ENCODE data around the gene SPINK4. TPM values are rescaled to one million over a fixed set of nuclear protein-coding genes. Genes with fewer than 3 reads are reported as not detected.

Gene SPINK4
- total RNA-seq, 1 experiment from 2014 or later = not detected

DNA sequence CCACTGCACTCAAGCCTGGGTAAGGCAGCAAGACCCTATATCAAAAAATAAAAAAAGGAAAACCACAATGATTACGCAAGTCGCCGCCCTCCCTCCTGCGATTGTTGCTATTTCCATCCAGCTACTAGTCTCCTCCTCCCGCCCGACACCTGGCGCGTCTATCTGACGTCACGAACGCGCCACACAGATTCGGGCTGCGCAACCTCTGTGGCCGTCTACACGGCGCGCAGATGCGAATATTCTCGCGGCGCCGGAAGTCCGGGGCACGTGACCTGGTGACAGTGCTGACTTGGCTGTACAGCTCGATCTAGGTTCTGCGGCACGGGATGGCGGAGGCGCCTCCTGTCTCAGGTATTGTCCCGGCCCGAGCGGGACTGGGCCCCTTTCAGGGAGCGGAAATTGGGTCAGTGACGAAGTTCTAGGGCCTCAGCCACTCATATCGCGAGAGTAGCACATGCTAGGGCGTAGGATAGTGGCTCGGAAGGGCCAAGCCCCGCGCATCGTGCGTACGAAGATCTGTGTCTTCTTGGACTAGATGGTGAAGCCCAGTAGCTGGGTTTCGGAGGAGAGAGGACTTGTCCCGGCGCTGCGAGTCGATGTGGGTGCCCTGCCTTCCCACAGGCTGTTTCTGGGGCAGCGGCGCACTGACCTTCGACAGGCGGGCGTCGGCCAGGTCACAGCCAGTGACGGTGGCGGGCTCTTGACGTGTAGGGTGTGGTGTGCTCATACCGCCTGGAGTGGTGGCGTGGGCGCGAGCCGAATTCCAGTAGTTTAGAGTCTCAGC lies 50.5 kb downstream of the SPINK4 start, which contains the start of gene NFX1:
TSS of gene NFX1 (plus strand) at position 270 of the 784 bp plus-strand sequence. CDS start at position 327, 57 bp downstream.
- CTCF ChIA-PET = interaction anchor here (0.6 to 1.3 kb wide), 3 partner anchors 163 to 490 kb away, joined by 3 to 4 read pairs (median 3); no protein-coding TSS in a partner anchor
- H3K27me3 Mint-ChIP-seq (ENCODE audit: unreplicated experiment) = no peaks in the 10 kb centered on the region

GRCh38 chr9:33291031-33291397 lies 51.0 kb downstream of the SPINK4 start:
- intact Hi-C loops (cut with micrococcal nuclease; ENCODE audit: unreplicated experiment) = loop anchor here (5.0 kb wide), 1 partner anchor 64 kb away; no protein-coding TSS in a partner anchor
- Mint-ChIP-seq H3K4me1 (ENCODE audit: low read depth, unreplicated experiment) (peaks cover 16% of the 10 kb centered on the region), H3K36me3 (ENCODE audit: insufficient read depth, unreplicated experiment) (peaks cover 37% of the 10 kb centered on the region), H3K9me3 (ENCODE audit: low read depth, unreplicated experiment) (no peaks in the 10 kb centered on the region), H3K4me3 (ENCODE audit: low read depth, unreplicated experiment) (peak overlapping the region; percentile 98), H3K27ac (ENCODE audit: unreplicated experiment) (peak overlapping the region; percentile 100), H3K27me3 (ENCODE audit: unreplicated experiment) (no peaks in the 10 kb centered on the region)
- CTCF ChIA-PET = no interaction called here
- no TSS peak for BruUV-seq (replicated peaks)
- TF ChIP-seq CTCF (IDR thresholded peaks at IDR 0.05; ENCODE audit: unreplicated experiment) = no peak
- no peak for DNase-seq

More for the DNA sequence above, 50.5 kb downstream of the SPINK4 start, which contains the start of gene NFX1:
- no peaks in the 10 kb centered on the region for H3K9me3 Mint-ChIP-seq (ENCODE audit: low read depth, unreplicated experiment)
- peaks cover 35% of the 10 kb centered on the region for H3K36me3 Mint-ChIP-seq (ENCODE audit: insufficient read depth, unreplicated experiment)
- H3K4me3 Mint-ChIP-seq (ENCODE audit: low read depth, unreplicated experiment) = peak within 1 kb of the TSS; percentile 98
- intact Hi-C loops (cut with micrococcal nuclease; ENCODE audit: unreplicated experiment) = loop anchor here (5.0 kb wide), 1 partner anchor 63 kb away; no protein-coding TSS in a partner anchor
- DNase-seq = peak; percentile 92
- no peak for TF ChIP-seq CTCF (IDR thresholded peaks at IDR 0.05; ENCODE audit: unreplicated experiment)
- TSS peak; percentile 34 for BruUV-seq (replicated peaks)
- H3K4me1 Mint-ChIP-seq (ENCODE audit: low read depth, unreplicated experiment) = peaks cover 14% of the 10 kb centered on the region
- peak within 1 kb of the TSS; percentile 100 for H3K27ac Mint-ChIP-seq (ENCODE audit: unreplicated experiment)

- peaks cover 25% of the 10 kb centered on the region for H3K4me1 Mint-ChIP-seq (ENCODE audit: low read depth, unreplicated experiment)
- no peak for TF ChIP-seq CTCF (IDR thresholded peaks at IDR 0.05; ENCODE audit: unreplicated experiment)
- intact Hi-C loops (cut with micrococcal nuclease; ENCODE audit: unreplicated experiment) = loop anchor here (5.0 kb wide), 1 partner anchor 65 kb away; no protein-coding TSS in a partner anchor
These were observed 51.9 kb downstream of the SPINK4 start for GRCh38 chr9:33291901-33292300.

DNA sequence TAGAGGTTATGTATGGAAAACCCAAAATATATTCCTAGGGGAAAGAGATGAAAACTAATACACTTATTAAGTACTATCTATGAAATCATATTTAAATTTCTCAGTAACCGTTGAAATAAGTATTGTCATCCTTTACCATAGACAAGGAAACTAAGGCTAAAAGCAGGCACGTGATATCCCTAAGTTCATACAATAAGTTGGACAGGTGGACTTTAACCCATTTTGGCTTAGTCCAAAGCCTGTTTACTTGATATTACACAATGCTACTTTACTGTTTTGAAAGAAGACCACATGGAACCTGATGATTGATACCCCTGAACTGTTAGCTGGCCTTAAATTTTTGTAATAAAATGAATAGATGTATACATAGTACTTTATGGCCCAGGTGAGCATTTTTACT lies 53.8 kb downstream of the SPINK4 start:
- BruUV-seq (replicated peaks) = no TSS peak
- intact Hi-C loops (cut with micrococcal nuclease; ENCODE audit: unreplicated experiment) = loop anchor here (5.0 kb wide), 1 partner anchor 66 kb away; no protein-coding TSS in a partner anchor
- Mint-ChIP-seq H3K36me3 (ENCODE audit: insufficient read depth, unreplicated experiment) (peaks cover 65% of the 10 kb centered on the region), H3K4me3 (ENCODE audit: low read depth, unreplicated experiment) (no peak overlapping the region), H3K9me3 (ENCODE audit: low read depth, unreplicated experiment) (no peaks in the 10 kb centered on the region), H3K27ac (ENCODE audit: unreplicated experiment) (no peak overlapping the region), H3K4me1 (ENCODE audit: low read depth, unreplicated experiment) (peaks cover 41% of the 10 kb centered on the region), H3K27me3 (ENCODE audit: unreplicated experiment) (no peaks in the 10 kb centered on the region)
- no peak for DNase-seq
- CTCF ChIA-PET = no interaction called here
- TF ChIP-seq CTCF (IDR thresholded peaks at IDR 0.05; ENCODE audit: unreplicated experiment) = no peak

More at GRCh38 chr9:33291901-33292300, 51.9 kb downstream of the SPINK4 start:
- Mint-ChIP-seq H3K27me3 (ENCODE audit: unreplicated experiment) (no peaks in the 10 kb centered on the region), H3K36me3 (ENCODE audit: insufficient read depth, unreplicated experiment) (peaks cover 46% of the 10 kb centered on the region), H3K4me3 (ENCODE audit: low read depth, unreplicated experiment) (peak overlapping the region; percentile 38), H3K27ac (ENCODE audit: unreplicated experiment) (peak overlapping the region; percentile 54), H3K9me3 (ENCODE audit: low read depth, unreplicated experiment) (no peaks in the 10 kb centered on the region)
- no peak for DNase-seq
- CTCF ChIA-PET = no interaction called here
- BruUV-seq (replicated peaks) = no TSS peak
